GM23338 (cell line): ENCODE data around the gene GATAD2B.

Experiments used
- CTCF ChIP-seq, 2 experiments: fragments of 200-600 bp in 1 of 2; sonication (generic) in 1 of 2; conservative IDR thresholded peaks; 2 replicates each; pipeline versions ENCODE4 v1.5.1 to v1.6.1; 2016 to 2017; ENCODE audit warnings: antibody characterized with exemption in 2 of 2, low read depth in 2 of 2, mild to moderate bottlenecking in 2 of 2, moderate library complexity in 1 of 2
- ETS1 ChIP-seq: IDR thresholded peaks from 2 replicates; pipeline ENCODE4 v1.6.1; 2016; ENCODE audit warnings: antibody characterized with exemption
- EZH2 ChIP-seq: fragments of 200-600 bp; sonication (generic); IDR thresholded peaks from one replicate; pipeline ENCODE4 v1.8.0; 2017; ENCODE audit warnings: antibody characterized with exemption, mild to moderate bottlenecking, low read depth; ENCODE audit not compliant: unreplicated experiment
- EZH2phosphoT487 ChIP-seq: fragments of 200-600 bp; sonication (generic); IDR thresholded peaks from one replicate; pipeline ENCODE4 v1.8.1; 2018; ENCODE audit warnings: antibody characterized with exemption; ENCODE audit not compliant: unreplicated experiment
- JUNB ChIP-seq: IDR thresholded peaks from one replicate; pipeline ENCODE4 v1.6.1; 2016; ENCODE audit warnings: antibody characterized with exemption; ENCODE audit not compliant: unreplicated experiment
- POLR2AphosphoS5 ChIP-seq: IDR thresholded peaks from 2 replicates; pipeline ENCODE4 v1.6.1; 2016; ENCODE audit warnings: antibody characterized with exemption, low read depth
- REST ChIP-seq: IDR thresholded peaks from one replicate; pipeline ENCODE4 v1.6.1; 2018; ENCODE audit warnings: antibody characterized with exemption; ENCODE audit not compliant: unreplicated experiment
- STAT1 ChIP-seq: IDR thresholded peaks from one replicate; pipeline ENCODE4 v1.6.1; 2016; ENCODE audit warnings: antibody characterized with exemption; ENCODE audit not compliant: unreplicated experiment
- ZNF462 ChIP-seq: fragments of 250-450 bp; sonication (Bioruptor Pico); IDR thresholded peaks from 2 replicates; pipeline ENCODE4 v1.5.0; 2020; ENCODE audit warnings: mild to moderate bottlenecking, moderate library complexity

GRCh38 chr1:153780551-153780950 is 142.2 kb downstream of the GATAD2B start:
- no peak for TF ChIP-seq CTCF (conservative IDR thresholded peaks at IDR 0.05; ENCODE audit: low read depth in 2 of 2)
- no peak for TF ChIP-seq POLR2AphosphoS5
- TF ChIP-seq EZH2phosphoT487, result no peak
- TF ChIP-seq JUNB, result no peak
- no peak for TF ChIP-seq EZH2
- TF ChIP-seq REST, result no peak
- no peak for TF ChIP-seq ZNF462 (CRISPR knock-in tag)
- TF ChIP-seq ETS1, result no peak
- no peak for TF ChIP-seq STAT1
